Adipocyte (in vitro differentiated cells): ENCODE data around the gene CLEC16A.

Source experiments
- DNase-seq: peaks from one replicate; pipeline ENCODE4 v3.0.0-alpha.2; 2015; ENCODE audit warnings: low read depth
- H3K27me3 ChIP-seq: replicated peaks from 2 replicates; pipeline ENCODE4 v1.7.0; 2013; ENCODE audit warnings: mild to moderate bottlenecking, low read length, moderate library complexity; ENCODE audit not compliant: control insufficient read depth, insufficient read depth
- H3K36me3 ChIP-seq: 2 replicates; pipeline ENCODE4 v1.7.0; 2013; ENCODE audit warnings: low read length, mild to moderate bottlenecking, moderate library complexity; ENCODE audit not compliant: control insufficient read depth, insufficient read depth, severe bottlenecking
- H3K4me1 ChIP-seq: 2 replicates; pipeline ENCODE4 v1.7.0; 2013; ENCODE audit warnings: mild to moderate bottlenecking, low read length, moderate library complexity; ENCODE audit not compliant: control insufficient read depth, insufficient read depth
- H3K4me3 ChIP-seq: 2 replicates; pipeline ENCODE4 v1.7.0; 2013; ENCODE audit warnings: mild to moderate bottlenecking, low read length, moderate library complexity
- H3K9ac ChIP-seq: 2 replicates; pipeline ENCODE4 v1.7.0; 2013; ENCODE audit warnings: mild to moderate bottlenecking, low read length, moderate library complexity
- H3K9me3 ChIP-seq: 2 replicates; pipeline ENCODE4 v1.7.0; 2013; ENCODE audit warnings: mild to moderate bottlenecking, low read length, moderate library complexity; ENCODE audit not compliant: control insufficient read depth

CLEC16A gene

GRCh38 chr16:11167581-11167980 is 223.2 kb downstream of the CLEC16A start:
- H3K4me1 ChIP-seq, result peaks cover 1% of the 10 kb centered on the region
- H3K9ac ChIP-seq, result no peak overlapping the region
- H3K9me3 ChIP-seq, result no peaks in the 10 kb centered on the region
- no peak for DNase-seq
- H3K27me3 ChIP-seq, result no peaks in the 10 kb centered on the region
- H3K4me3 ChIP-seq, result no peak overlapping the region
- peaks cover 18% of the 10 kb centered on the region for H3K36me3 ChIP-seq

GRCh38 chr16:11168386-11169051 is 224.2 kb downstream of the CLEC16A start:
- DNase-seq, result no peak

GRCh38 chr16:11169641-11170040 is 225.3 kb downstream of the CLEC16A start:
- Histone ChIP-seq H3K4me3 (no peak overlapping the region), H3K36me3 (peaks cover 22% of the 10 kb centered on the region), H3K9me3 (no peaks in the 10 kb centered on the region), H3K9ac (no peak overlapping the region), H3K4me1 (no peaks in the 10 kb centered on the region), H3K27me3 (no peaks in the 10 kb centered on the region)
- DNase-seq, result no peak

More at GRCh38 chr16:11168386-11169051, 224.2 kb downstream of the CLEC16A start:
- Histone ChIP-seq H3K4me1 (no peaks in the 10 kb centered on the region), H3K9me3 (no peaks in the 10 kb centered on the region), H3K36me3 (peaks cover 19% of the 10 kb centered on the region), H3K4me3 (no peak overlapping the region), H3K27me3 (no peaks in the 10 kb centered on the region), H3K9ac (no peak overlapping the region)

GRCh38 chr16:11170201-11170600 is 225.8 kb downstream of the CLEC16A start:
- no peaks in the 10 kb centered on the region for H3K9me3 ChIP-seq
- peaks cover 22% of the 10 kb centered on the region for H3K36me3 ChIP-seq
- no peaks in the 10 kb centered on the region for H3K27me3 ChIP-seq
- no peak for DNase-seq
- no peak overlapping the region for H3K9ac ChIP-seq
- no peaks in the 10 kb centered on the region for H3K4me1 ChIP-seq
- H3K4me3 ChIP-seq, result no peak overlapping the region

GRCh38 chr16:11170696-11171447 is 226.5 kb downstream of the CLEC16A start:
- Histone ChIP-seq H3K4me3 (no peak overlapping the region), H3K9ac (no peak overlapping the region), H3K36me3 (peaks cover 19% of the 10 kb centered on the region), H3K9me3 (no peaks in the 10 kb centered on the region), H3K4me1 (no peaks in the 10 kb centered on the region), H3K27me3 (no peaks in the 10 kb centered on the region)
- no peak for DNase-seq

- no peak for DNase-seq
- Histone ChIP-seq H3K27me3 (no peaks in the 10 kb centered on the region), H3K4me3 (no peak overlapping the region), H3K36me3 (peaks cover 19% of the 10 kb centered on the region), H3K9me3 (no peaks in the 10 kb centered on the region), H3K4me1 (no peaks in the 10 kb centered on the region), H3K9ac (no peak overlapping the region)
These were observed 227.0 kb downstream of the CLEC16A start for GRCh38 chr16:11171448-11171709.

- H3K27me3 ChIP-seq, result no peaks in the 10 kb centered on the region
- H3K4me3 ChIP-seq, result no peak overlapping the region
- H3K9me3 ChIP-seq, result no peaks in the 10 kb centered on the region
- no peak overlapping the region for H3K9ac ChIP-seq
- H3K4me1 ChIP-seq, result no peaks in the 10 kb centered on the region
- no peak for DNase-seq
- peaks cover 15% of the 10 kb centered on the region for H3K36me3 ChIP-seq
These were observed 227.5 kb downstream of the CLEC16A start for GRCh38 chr16:11171757-11172299.

- H3K4me1 ChIP-seq, result no peaks in the 10 kb centered on the region
- no peaks in the 10 kb centered on the region for H3K27me3 ChIP-seq
- H3K9me3 ChIP-seq, result no peaks in the 10 kb centered on the region
- peaks cover 4% of the 10 kb centered on the region for H3K36me3 ChIP-seq
- no peak overlapping the region for H3K4me3 ChIP-seq
- no peak for DNase-seq
- no peak overlapping the region for H3K9ac ChIP-seq
These were observed 229.1 kb downstream of the CLEC16A start for GRCh38 chr16:11173426-11173825.

GRCh38 chr16:11174141-11174540 is 229.8 kb downstream of the CLEC16A start:
- Histone ChIP-seq H3K27me3 (no peaks in the 10 kb centered on the region), H3K4me1 (no peaks in the 10 kb centered on the region), H3K9ac (no peak overlapping the region), H3K4me3 (no peak overlapping the region), H3K9me3 (no peaks in the 10 kb centered on the region), H3K36me3 (peaks cover 4% of the 10 kb centered on the region)
- DNase-seq, result no peak

GRCh38 chr16:11175106-11175786 is 230.9 kb downstream of the CLEC16A start:
- H3K27me3 ChIP-seq, result no peaks in the 10 kb centered on the region
- H3K9ac ChIP-seq, result no peak overlapping the region
- H3K4me1 ChIP-seq, result no peaks in the 10 kb centered on the region
- DNase-seq, result no peak
- no peaks in the 10 kb centered on the region for H3K9me3 ChIP-seq
- H3K36me3 ChIP-seq, result peaks cover 11% of the 10 kb centered on the region
- H3K4me3 ChIP-seq, result no peak overlapping the region

- no peak overlapping the region for H3K9ac ChIP-seq
- no peak for DNase-seq
- no peaks in the 10 kb centered on the region for H3K4me1 ChIP-seq
These were observed 231.5 kb downstream of the CLEC16A start for GRCh38 chr16:11175787-11176341.

More at GRCh38 chr16:11175787-11176341, 231.5 kb downstream of the CLEC16A start:
- no peaks in the 10 kb centered on the region for H3K27me3 ChIP-seq
- no peak overlapping the region for H3K4me3 ChIP-seq
- peaks cover 11% of the 10 kb centered on the region for H3K36me3 ChIP-seq
- no peaks in the 10 kb centered on the region for H3K9me3 ChIP-seq
